H54 (cell line): ENCODE measurements around the gene RRBP1.

ENCODE experiments used
- DNase-seq: peaks from one replicate; pipeline ENCODE4 v3.0.0; 2011; ENCODE audit warnings: low spot score, mixed read lengths; ENCODE audit not compliant: insufficient read length
- FAIRE-seq: peaks from 3 replicates; lab custom pipeline; 2011; peaks lifted over from hg19 to GRCh38; lab: Jason Lieb, UNC
- POLR2A ChIP-seq: IDR thresholded peaks from 2 replicates; pipeline ENCODE4 v1.6.1; 2011; ENCODE audit warnings: low read depth, mild to moderate bottlenecking, low read length

RRBP1 gene

DNA sequence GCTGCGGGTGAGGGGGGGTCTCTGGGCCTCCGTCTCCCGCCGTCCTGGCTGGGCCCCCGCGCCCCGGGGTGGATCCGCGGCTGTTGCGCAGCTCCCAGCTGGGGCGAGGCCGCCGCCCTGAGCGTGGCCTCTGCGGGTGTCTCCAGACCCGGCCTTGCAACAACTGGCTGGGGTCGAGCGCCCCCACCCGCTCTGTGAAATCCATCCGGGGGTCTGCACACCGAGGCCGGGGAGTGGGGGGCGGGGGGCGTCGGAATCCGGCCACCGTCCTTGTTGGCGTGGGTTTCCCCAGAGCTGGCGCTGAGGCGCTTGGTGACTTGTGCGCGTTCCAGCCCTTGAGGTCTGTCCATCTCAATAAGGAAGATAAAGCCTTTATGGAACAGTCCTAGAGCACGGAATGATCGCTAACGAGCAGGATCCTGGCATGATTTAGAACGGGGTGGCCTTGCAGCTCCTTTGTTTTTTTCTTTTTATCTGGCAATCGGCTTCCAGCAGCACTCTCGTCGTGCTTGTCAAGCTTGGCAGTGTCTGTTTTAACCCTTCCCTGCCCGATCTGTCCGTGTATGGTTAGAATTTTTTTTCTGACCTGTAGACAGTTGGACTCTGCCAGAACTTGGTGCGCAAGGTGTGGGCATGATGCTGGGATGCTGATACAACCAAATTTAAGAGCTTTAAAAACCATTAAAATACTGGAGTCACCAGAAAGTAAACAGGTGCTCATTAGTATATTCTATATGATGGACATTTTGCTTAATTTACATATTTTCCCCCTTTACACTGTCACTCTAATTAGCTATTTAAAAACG lies 111.5 kb downstream of the RRBP1 start:
- DNase-seq = no peak
- FAIRE-seq = no peak
- no peak for TF ChIP-seq POLR2A

DNA sequence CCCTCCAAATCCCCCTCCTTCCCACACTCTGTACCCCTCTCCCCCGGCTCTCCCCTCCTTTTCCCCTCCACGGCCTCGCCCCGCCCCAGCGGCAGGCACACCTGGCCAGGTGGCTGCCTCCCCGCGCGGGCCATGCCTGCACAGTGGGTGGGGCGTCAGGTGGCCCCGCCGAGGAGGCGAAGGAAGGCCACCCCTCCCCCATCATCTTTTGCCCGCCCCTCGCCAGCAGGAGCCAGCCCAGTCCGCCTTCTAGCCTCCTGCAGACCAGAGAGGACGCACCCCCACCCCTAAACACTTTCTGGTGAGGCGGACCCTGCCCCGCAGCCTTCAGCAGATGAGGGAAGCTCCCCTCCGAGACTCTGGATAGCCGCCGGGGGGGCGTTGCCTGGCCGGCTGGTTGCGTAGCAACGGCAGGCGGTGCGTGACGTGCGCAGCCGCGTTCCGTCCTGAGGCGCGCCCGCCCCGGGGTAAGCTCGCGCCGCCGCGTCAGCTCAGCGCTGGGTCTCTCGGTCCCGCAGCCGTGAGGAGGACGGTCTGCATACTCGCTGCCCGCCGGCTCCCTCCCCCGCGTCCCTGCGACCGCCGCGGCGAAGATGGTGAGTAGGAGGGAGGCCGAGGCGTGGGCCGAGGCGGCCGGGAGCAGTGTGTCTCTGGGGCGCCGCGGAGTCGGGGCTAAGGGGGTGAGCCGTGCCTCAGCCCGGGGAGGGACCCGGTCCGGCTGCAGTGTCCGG lies 112.3 kb downstream of the RRBP1 start, which contains the start of gene DSTN:
Gene DSTN, plus strand, starts transcription at position 460 of the 731 bp plus-strand sequence. Its CDS starts 134 bp downstream, at position 594.
- DNase-seq (peak; percentile 80), FAIRE-seq (peak; percentile 43)
- TF ChIP-seq POLR2A = peak; percentile 97

DNA sequence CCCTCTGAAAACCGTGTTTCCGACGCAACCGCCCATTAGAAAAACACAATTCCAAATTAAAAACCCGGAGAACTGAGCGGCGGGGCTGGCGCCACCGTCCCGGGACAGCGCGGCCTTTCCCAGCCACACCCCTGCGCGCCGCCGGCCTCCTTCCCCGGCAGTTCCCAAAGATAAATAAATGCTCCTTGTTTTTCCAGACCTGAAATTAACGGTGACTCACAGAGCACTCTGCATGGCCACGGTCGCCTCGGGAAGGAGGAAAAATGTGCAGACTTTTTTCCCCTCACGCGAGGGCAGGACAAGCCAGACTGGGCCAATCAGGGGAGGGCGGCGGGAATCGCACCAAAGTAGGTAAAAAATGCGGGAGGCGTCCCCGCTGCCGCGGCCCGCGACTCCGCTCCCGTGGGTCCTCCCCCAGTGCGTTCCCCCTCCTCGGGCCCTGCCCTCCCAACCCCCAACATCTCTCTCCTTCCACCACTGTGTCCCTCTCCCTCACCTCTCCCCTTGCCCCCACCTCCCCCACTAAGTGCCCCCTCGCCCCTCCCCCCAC lies 113.0 kb downstream of the RRBP1 start:
- FAIRE-seq = no peak
- peak; percentile 71 for DNase-seq
- peak; percentile 45 for TF ChIP-seq POLR2A

DNA sequence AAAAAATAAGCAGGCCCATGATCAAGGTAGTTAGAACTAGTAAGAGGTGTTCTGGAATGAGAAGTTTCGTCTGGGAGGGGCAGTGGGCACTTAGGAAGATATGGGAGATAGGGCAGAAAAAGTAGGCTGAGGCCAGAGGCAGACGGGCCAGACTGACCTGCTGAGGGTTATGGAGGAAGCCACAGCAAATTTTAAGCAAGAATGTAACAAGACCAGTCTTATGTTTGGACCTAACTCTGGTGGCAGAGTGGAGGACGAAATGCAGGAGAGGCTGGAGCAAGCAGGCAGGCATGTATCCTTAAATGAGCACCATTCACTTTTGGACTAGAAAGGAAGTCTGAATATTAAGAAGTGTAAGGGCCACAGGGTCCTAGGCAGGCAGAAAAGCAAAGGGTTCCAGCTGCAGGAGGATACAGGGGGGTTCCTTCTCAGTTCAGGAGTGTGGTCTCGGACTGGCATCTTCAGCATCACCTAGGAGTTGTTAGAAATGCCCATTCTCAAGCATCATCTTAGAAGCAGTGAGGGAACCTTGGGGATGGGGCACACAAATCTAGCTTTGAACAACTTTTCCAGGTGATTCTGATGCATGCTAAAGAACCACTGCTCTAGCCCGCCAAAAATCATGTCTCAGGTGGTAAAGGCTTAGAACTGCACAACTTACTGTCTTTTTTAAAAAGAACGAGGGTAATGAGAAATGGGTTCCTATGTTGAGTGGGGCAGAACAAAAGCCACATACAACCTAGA lies 113.8 kb downstream of the RRBP1 start:
- DNase-seq = no peak
- no peak for TF ChIP-seq POLR2A
- no peak for FAIRE-seq

DNA sequence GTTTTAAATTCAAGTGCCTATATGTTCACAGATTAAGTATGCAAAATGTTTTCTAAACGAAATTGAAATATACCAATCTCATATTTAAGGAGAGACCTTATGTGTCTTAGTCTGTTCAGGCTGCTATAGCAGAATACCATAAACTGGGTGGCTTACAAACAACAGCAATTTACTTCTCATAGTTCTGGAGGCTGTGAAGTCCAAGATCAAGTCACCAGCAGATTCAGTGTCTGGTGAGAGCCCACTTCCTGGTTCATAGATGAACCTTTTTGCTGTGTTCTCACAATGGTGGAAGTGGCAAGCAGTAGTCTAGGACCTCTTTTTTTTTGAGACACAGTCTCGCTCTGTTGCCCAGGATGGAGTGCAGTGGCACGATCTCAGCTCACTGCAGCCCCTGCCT lies 115.7 kb downstream of the RRBP1 start:
- FAIRE-seq (no peak), DNase-seq (no peak)
- TF ChIP-seq POLR2A = no peak

DNA sequence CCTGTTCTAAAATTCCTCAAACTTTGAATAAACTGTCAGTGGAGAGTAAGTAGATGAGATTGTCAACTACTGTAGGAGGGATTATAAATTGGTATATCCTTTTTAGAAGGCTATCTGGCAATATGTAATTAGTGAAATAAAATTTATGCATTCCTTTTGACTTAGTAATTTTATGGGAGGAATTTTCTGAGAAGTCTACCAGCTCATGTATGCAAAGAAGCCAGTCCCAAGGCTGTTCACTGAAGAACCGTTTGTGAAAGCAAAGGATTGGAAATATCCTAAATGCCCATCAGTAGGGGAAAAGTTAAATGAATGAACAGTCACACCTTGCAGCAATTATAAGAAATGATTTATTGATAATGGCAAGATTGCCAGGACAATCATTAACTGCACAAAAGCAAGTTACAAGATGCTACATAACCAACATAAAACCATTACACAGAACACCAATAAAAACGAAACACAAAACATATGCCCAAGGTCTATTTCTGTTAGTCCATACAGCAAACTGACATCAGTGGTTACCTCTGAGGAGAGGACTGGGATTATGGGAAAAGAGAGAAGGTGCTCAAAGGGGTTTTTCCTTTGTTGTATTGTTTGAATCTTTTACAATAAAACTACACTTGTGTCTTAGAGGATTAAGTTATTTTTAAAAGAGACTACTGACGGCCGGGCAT lies 116.7 kb downstream of the RRBP1 start:
- no peak for FAIRE-seq
- DNase-seq = no peak
- TF ChIP-seq POLR2A = no peak
